Thyroid gland (tissue), 4 donors: Measurements from ENCODE around the gene FUOM. TPM values are rescaled to one million over a fixed set of nuclear protein-coding genes. Genes with fewer than 3 reads are reported as not detected.

Experiments used
- DNase-seq, 2 donors: peaks; one replicate each; pipeline ENCODE4 v3.0.0-alpha.2; 2019
- H3K27ac ChIP-seq, 3 donors: fragments of 200-600 bp; sonication (generic); 1 replicate in 2 of 3; 2 replicates in 1 of 3; pipeline ENCODE4 v1.5.1; 2016 to 2019; ENCODE audit warnings: mild to moderate bottlenecking in 1 of 3, moderate library complexity in 1 of 3
- H3K27me3 ChIP-seq: fragments of 200-600 bp; sonication (generic); one replicate; pipeline ENCODE4 v1.5.1; 2019
- H3K36me3 ChIP-seq, 2 donors: fragments of 200-600 bp; sonication (generic); one replicate each; pipeline ENCODE4 v1.5.1; 2016 to 2019
- H3K4me1 ChIP-seq, 2 donors: fragments of 200-600 bp; sonication (generic); one replicate each; pipeline ENCODE4 v1.5.1; 2017 to 2019
- H3K4me3 ChIP-seq, 3 donors: fragments of 200-600 bp; sonication (generic); replicated peaks in 1 of 3; 1 replicate in 2 of 3; 2 replicates in 1 of 3; pipeline ENCODE4 v1.5.1; 2016; ENCODE audit warnings: mild to moderate bottlenecking in 1 of 3
- H3K9me3 ChIP-seq: fragments of 200-600 bp; sonication (generic); one replicate; pipeline ENCODE4 v1.5.1; 2017
- POLR2A ChIP-seq, 2 donors: fragments of 450-650 bp; IDR thresholded peaks; one replicate each; pipeline ENCODE4 v1.6.1; 2017; ENCODE audit warnings: antibody characterized with exemption in 2 of 2, mild to moderate bottlenecking in 2 of 2, moderate library complexity in 1 of 2
- WGBS, 2 donors: methylation state at CpG; one replicate each; pipeline ENCODE4 v1.1.5; 2017; 5-methylcytosine and 5-hydroxymethylcytosine counted together
- intact Hi-C: fragments of 100-400 bp; cut with DNase I; formaldehyde crosslinking; loops from one replicate; pipeline ENCODE4 v1.15.1; 2023
- total RNA-seq, 4 donors: library from RNA; depleted of rRNA; stranded (reverse); fragments of >200 nt; gene quantifications; one replicate each; pipeline ENCODE4 v1.2.3, GENCODE V29; 2016
- TF ChIP-seq, protein P1 (sequence below), 6 experiments: fragments of 200-600 bp in 3 of 6; fragments of 450-650 bp in 3 of 6; sonication (generic) in 3 of 6; IDR thresholded peaks; one replicate each; pipeline ENCODE4 v1.5.1; 2016 to 2019; ENCODE audit warnings: antibody characterized with exemption in 6 of 6, mild to moderate bottlenecking in 2 of 6, inconsistent platforms in 1 of 6, moderate library complexity in 1 of 6

The FUOM gene, protein sequence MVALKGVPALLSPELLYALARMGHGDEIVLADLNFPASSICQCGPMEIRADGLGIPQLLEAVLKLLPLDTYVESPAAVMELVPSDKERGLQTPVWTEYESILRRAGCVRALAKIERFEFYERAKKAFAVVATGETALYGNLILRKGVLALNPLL
- total RNA-seq = 10 to 100 TPM in 3 of 4 donors, 1 to 10 TPM in 1; 7.4 to 25.9 (median 18.9) TPM

DNA sequence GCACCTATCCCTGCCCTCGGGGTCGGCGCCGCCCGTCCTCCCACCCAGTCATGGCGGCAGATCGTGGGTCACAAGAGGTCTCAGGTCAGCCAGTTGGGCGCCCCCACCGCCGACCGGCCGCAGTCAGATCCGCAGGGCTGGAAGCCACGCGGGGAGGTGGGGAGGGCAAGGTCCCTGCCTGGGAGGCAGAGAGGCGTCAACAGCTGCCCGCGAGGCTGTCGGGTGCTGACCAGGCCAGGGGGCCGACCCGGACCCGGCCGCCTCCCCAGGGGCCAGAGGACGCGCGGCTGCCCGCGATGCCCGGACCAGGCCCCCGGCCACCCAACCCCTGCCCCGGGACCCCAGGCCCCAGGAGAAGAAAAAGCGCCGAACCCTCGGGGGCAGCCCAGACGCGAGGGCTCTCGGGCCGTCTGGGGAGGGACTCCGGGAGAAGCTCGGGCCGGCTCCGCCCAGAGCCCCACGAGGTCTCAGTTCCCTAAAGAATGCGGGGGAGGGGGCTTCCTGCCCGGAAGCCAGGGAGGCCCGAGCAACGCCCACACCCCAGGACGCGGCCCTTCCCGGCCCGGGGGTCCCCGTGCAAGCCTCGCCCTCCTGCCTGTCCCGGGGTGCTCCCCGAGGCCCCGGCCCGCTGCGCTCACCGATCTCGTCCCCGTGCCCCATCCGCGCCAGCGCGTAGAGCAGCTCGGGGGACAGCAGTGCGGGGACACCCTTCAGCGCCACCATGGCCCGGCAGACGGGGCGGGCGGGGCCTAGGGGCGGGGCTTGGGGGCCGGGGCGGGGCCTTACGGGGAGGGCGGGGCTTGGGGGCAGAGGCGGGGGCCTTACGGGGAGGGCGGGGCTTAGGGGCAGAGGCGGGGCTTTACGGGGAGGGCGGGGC, at the start of gene FUOM:
Gene FUOM, minus strand, starts transcription at position 735 of the 877 bp plus-strand sequence. Its CDS starts 12 bp downstream, at position 723.
- Histone ChIP-seq H3K36me3 (peaks cover 1 to 9% of the 10 kb centered on the region in 2 donors), H3K4me1 (peaks cover 0 to 15% of the 10 kb centered on the region in 2 donors), H3K4me3 (peak within 1 kb of the TSS in 2 of 3 donors; percentile 22 to 56), H3K27ac (peak within 1 kb of the TSS in 1 of 3 donors; percentile 49), H3K27me3 (no peaks in the 10 kb centered on the region), H3K9me3 (no peaks in the 10 kb centered on the region)
- WGBS, 2 donors = 3 to 10% methylated on average over 10 to 12 of the region's 83 CpGs
- peak; percentile 20 to 36 for DNase-seq
- no peak for TF ChIP-seq POLR2A (IDR thresholded peaks at IDR 0.05)
- TF ChIP-seq, protein P1, sequence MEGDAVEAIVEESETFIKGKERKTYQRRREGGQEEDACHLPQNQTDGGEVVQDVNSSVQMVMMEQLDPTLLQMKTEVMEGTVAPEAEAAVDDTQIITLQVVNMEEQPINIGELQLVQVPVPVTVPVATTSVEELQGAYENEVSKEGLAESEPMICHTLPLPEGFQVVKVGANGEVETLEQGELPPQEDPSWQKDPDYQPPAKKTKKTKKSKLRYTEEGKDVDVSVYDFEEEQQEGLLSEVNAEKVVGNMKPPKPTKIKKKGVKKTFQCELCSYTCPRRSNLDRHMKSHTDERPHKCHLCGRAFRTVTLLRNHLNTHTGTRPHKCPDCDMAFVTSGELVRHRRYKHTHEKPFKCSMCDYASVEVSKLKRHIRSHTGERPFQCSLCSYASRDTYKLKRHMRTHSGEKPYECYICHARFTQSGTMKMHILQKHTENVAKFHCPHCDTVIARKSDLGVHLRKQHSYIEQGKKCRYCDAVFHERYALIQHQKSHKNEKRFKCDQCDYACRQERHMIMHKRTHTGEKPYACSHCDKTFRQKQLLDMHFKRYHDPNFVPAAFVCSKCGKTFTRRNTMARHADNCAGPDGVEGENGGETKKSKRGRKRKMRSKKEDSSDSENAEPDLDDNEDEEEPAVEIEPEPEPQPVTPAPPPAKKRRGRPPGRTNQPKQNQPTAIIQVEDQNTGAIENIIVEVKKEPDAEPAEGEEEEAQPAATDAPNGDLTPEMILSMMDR (IDR thresholded peaks at IDR 0.05) = no peak
- intact Hi-C loops = no loop called here

DNA sequence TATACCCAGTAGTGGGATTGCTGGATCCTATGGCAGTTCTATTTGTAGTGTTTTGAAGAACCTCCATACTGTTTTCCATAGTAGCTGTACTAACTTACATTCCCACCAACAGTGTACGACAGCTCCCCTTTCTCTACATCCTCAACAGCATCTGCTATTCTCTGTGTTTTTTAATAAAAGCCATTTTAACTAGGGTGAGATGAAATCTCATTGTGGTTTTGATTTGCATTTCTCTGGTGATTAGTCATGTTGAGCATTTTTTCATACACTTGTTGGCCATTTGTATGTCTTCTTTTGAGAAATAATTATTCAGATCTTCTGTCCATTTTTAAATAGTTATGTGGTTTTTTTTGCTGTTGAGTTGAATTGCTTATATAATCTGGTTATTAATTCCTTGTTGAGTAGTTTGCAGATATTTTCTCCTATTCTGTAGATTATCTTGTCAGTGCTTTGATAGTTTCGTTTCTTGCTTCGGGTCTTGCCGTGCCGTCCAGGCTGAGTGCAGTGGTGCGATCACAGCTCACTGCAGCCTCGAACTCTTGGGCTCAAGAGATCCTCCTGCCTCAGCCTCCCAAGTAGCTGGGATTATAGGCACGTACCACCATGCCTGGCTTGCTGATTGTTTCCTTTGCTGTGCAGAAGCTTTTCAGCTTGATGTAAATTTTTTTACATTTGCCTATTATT, 48.2 kb upstream of the FUOM start:
- TF ChIP-seq POLR2A (IDR thresholded peaks at IDR 0.05) = no peak
- TF ChIP-seq, protein P1 (IDR thresholded peaks at IDR 0.05) = no peak
- intact Hi-C loops = no loop called here
- H3K27ac ChIP-seq = no peak overlapping the region
- 95 to 98% methylated on average over 8 of the region's 8 CpGs for WGBS, 2 donors
- DNase-seq = no peak
- H3K9me3 ChIP-seq = no peaks in the 10 kb centered on the region
- peaks cover 12 to 26% of the 10 kb centered on the region in 2 donors for H3K36me3 ChIP-seq
- H3K4me1 ChIP-seq = no peaks in the 10 kb centered on the region
- H3K4me3 ChIP-seq = no peak overlapping the region
- H3K27me3 ChIP-seq = no peaks in the 10 kb centered on the region

DNA sequence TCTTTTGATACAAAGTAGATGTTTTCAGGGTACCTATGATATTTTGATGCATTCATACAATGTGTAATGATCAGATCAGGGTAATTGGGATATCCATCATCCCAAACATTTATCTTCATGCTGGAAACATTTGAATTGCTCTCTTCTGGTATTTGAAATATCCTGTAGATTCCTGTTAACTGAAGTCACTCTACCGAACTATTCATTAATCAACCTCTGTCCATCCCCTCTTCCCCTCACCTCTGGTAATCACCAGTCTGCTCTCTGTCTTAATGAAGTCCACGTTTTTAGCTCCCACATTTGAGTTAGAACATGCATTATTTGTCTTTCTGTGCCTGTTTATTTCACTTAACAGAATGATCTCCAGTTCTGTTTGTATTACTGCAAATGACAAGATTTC, 47.5 kb upstream of the FUOM start:
- intact Hi-C loops = no loop called here
- no peak overlapping the region for H3K4me3 ChIP-seq
- H3K27ac ChIP-seq = no peak overlapping the region
- H3K9me3 ChIP-seq = no peaks in the 10 kb centered on the region
- no peak for DNase-seq
- H3K4me1 ChIP-seq = no peaks in the 10 kb centered on the region
- H3K36me3 ChIP-seq = peaks cover 12 to 20% of the 10 kb centered on the region in 2 donors
- TF ChIP-seq POLR2A (IDR thresholded peaks at IDR 0.05) = no peak
- TF ChIP-seq, protein P1 (IDR thresholded peaks at IDR 0.05) = no peak
- no peaks in the 10 kb centered on the region for H3K27me3 ChIP-seq
- WGBS, 2 donors = 71 to 77% methylated on average over 2 of the region's 2 CpGs

DNA sequence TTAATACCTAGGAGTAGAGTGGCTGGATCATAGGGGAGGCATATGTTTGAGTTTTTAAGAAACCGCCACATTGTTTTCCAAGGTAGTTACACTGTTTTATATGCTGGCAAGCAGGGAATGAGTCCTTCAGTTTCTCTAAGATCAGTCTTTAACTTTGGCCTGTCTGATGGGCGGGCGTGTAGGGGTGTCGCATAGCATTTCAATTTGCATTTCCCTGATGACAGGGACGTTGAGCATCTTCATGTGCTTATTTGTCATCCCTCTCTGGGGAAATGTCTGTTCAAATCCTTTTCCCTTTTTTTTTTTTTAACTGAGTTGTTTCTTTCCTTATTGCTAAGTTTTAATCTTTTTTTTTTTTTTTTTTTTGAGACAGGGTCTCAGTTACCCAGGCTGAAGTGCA, 46.0 kb upstream of the FUOM start:
- Histone ChIP-seq H3K9me3 (no peaks in the 10 kb centered on the region), H3K36me3 (peaks cover 12 to 21% of the 10 kb centered on the region in 2 donors), H3K4me1 (no peaks in the 10 kb centered on the region), H3K4me3 (no peak overlapping the region), H3K27ac (no peak overlapping the region), H3K27me3 (no peaks in the 10 kb centered on the region)
- no peak for DNase-seq
- TF ChIP-seq, protein P1 (IDR thresholded peaks at IDR 0.05) = no peak
- no peak for TF ChIP-seq POLR2A (IDR thresholded peaks at IDR 0.05)
- 93 to 95% methylated on average over 5 of the region's 5 CpGs for WGBS, 2 donors
- intact Hi-C loops = no loop called here
